ENCODE data around the gene CEP68. TPM values are rescaled to one million over a fixed set of nuclear protein-coding genes. Genes with fewer than 3 reads are reported as not detected.

Gene CEP68
- polyA plus RNA-seq, 1 donor from 2014 or later, result 12.1 TPM

DNA sequence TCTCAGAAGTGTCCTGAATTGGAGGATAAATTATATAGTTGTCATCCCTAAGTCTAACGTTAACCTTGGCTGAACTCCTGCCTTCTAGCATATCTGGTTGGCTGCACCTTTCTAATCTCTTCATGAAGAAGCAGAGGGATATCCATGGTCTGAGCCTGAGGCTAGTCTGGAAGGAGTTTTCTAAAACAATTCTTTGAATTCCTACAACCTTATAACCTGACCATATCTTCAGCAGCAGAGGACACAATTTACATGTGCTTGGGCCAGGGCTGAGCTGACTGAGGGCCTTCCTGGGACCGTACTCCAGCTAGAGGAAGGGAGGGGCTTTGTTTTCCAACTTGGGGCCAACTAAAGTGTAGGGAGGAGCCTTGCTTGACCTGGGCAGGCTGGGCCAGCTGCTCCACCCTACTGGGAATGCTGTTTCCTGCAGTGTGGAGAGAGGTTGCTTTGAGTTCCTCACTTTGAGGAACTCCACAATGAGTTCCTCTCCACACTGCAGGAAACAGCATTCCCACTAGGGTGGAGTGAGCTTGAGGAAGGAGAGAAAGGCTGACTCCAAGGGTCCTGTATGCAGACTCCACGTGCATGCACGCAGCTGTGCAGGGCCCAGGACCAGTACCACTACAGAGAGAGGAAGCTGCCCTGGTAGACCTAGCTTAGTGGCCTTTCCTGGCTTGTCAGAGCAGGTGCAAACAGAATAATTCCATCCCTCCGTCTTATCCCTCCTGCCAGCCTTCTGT is 19.6 kb downstream of the CEP68 start:
- Mint-ChIP-seq H3K4me3 (no peak overlapping the region), H3K4me1 (peaks cover 6 to 20% (median 14%) of the 10 kb centered on the region in 3 donors), H3K27me3 (no peaks in the 10 kb centered on the region), H3K9me3 (no peaks in the 10 kb centered on the region), H3K27ac (no peak overlapping the region), H3K36me3 (peaks cover 5% of the 10 kb centered on the region)

DNA sequence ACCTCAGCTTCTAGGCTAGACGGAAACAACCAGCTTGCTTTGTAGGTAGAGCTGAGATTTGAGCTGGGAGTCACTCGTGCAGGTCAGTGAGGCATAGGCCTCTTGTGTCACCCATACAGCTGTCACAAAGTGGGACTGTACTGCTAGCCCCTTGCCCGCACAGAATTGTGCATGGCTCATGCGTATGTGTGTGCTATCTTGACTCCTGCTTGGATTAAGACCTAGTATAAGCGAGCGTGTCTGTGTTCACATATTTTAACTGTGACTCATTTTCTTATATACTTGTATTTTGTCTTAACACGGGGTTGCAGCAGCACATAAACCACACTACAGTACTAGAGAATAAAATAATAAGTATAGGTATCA is 20.1 kb downstream of the CEP68 start:
- Mint-ChIP-seq H3K36me3 (peaks cover 5% of the 10 kb centered on the region), H3K27me3 (no peaks in the 10 kb centered on the region), H3K27ac (no peak overlapping the region), H3K9me3 (no peaks in the 10 kb centered on the region), H3K4me1 (peaks cover 6 to 19% (median 14%) of the 10 kb centered on the region in 3 donors), H3K4me3 (no peak overlapping the region)

DNA sequence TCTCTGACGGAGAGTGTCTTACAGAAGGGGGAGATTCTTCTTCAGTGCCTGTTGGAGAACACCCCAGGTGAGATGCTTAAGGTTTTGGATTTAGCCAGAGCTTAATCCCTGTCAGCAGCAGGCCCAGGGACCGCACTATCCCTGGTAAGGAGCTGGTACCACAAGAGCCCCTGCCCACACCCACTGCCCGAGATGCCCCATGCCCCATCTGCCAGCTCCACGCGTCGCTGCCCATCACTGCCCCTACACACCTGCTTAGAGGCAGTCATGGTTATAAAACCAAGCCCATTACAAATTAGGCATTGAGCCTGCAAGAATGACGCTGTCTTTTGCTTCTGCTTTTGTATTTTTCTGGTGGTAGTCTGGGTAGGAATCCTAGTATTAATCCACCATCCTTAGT is 21.7 kb downstream of the CEP68 start:
- Mint-ChIP-seq H3K27me3 (no peaks in the 10 kb centered on the region), H3K27ac (peak overlapping the region in 2 of 3 donors; percentile 62 to 72), H3K4me1 (peaks cover 0 to 7% (median 5%) of the 10 kb centered on the region in 3 donors), H3K9me3 (no peaks in the 10 kb centered on the region), H3K4me3 (no peak overlapping the region), H3K36me3 (peaks cover 5% of the 10 kb centered on the region)

DNA sequence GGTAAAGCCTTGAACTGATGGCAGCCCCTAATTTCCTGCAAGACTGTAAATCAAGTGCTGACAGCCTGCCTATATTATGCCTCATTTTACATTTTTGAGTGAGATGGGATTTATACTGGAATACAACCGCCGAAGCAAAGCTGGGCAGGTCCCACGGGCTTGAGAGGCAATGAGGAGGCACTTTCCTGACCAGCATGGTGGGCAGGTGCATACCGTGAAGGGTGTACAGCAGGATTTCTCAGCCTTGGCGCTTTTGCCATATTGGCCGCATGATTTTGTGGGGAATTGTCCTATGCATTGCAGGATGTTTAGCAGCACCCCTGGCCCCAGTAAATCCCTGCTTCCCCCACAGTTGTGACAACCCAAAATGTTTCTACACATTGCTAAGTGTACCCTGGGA is 22.8 kb downstream of the CEP68 start:
- H3K4me1 Mint-ChIP-seq, result peaks cover 0 to 4% (median 3%) of the 10 kb centered on the region in 3 donors
- H3K9me3 Mint-ChIP-seq, result no peaks in the 10 kb centered on the region
- H3K4me3 Mint-ChIP-seq, result no peak overlapping the region
- H3K27me3 Mint-ChIP-seq, result no peaks in the 10 kb centered on the region
- H3K27ac Mint-ChIP-seq, result peak overlapping the region in 1 of 3 donors; percentile 71
- peaks cover 5% of the 10 kb centered on the region for H3K36me3 Mint-ChIP-seq

DNA sequence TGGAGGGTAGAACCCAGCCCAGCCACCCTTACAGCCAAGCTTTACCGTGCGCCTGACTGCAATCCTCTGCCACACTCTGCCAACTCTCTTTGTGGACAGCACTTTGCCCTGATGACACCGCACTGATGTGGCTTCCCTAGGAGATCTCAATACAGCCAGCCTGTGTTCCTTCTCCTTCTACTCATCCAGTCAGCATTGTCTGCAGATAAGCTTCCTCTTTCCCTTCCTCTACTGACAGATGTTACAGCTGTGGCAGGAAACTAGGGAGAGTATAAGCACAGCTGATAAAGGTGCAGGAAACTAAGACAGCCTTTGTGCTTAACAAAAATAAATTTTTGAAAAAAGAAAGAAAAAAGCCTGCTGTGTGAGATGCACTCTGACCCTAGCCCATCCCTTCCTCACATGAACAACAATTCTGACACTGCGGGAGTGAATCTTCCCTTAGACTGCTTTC is 25.0 kb downstream of the CEP68 start:
- H3K36me3 Mint-ChIP-seq, result peaks cover 5% of the 10 kb centered on the region
- peak overlapping the region in 1 of 3 donors; percentile 63 for H3K27ac Mint-ChIP-seq
- no peak overlapping the region for H3K4me3 Mint-ChIP-seq
- H3K27me3 Mint-ChIP-seq, result no peaks in the 10 kb centered on the region
- peaks cover 0 to 4% (median 3%) of the 10 kb centered on the region in 3 donors for H3K4me1 Mint-ChIP-seq
- no peaks in the 10 kb centered on the region for H3K9me3 Mint-ChIP-seq

DNA sequence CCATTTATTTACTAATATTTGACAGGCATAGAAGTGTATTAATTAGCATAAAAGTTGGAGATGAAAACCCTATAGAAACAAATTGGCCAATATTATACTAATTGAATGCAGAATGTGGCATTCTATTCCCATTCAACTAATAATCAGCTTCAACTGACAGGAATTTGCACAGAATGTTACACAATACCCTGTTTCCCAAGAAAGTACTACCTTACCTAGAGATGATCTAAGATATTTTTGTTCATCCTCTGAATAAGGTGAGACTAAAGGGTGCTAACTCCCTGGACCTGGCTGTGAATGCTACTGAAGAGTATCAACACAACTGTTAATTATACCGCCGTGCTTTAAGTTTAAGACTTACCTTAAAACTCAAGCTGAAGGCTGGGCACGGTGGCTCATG is 28.9 kb downstream of the CEP68 start:
- Mint-ChIP-seq H3K4me3 (no peak overlapping the region), H3K27me3 (no peaks in the 10 kb centered on the region), H3K36me3 (peaks cover 7% of the 10 kb centered on the region), H3K9me3 (no peaks in the 10 kb centered on the region), H3K4me1 (no peaks in the 10 kb centered on the region), H3K27ac (no peak overlapping the region)

DNA sequence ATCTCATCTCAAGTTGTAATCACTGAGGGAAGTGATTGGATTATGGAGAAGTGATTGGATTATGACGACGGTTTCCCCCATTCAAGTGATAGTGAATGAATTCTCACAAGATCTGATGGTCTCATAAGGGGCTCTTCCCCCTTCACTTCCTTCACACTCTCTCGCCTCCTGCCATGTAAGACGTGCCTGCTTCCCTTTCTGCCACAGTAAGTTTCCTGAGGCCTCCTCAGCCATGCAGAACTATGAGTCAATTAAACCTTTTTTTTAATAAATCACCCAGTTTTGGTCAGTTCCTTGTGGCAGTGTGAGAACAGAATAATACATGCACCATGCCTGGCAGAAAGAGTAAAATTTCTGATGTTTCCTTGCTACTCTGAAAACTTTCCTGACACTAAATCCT is 36.6 kb downstream of the CEP68 start:
- peaks cover 22% of the 10 kb centered on the region for H3K36me3 Mint-ChIP-seq
- H3K27ac Mint-ChIP-seq, result peak overlapping the region in 1 of 3 donors; percentile 63
- peaks cover 2 to 7% (median 4%) of the 10 kb centered on the region in 3 donors for H3K9me3 Mint-ChIP-seq
- H3K4me1 Mint-ChIP-seq, result peaks cover 2 to 10% (median 4%) of the 10 kb centered on the region in 3 donors
- no peaks in the 10 kb centered on the region for H3K27me3 Mint-ChIP-seq
- H3K4me3 Mint-ChIP-seq, result no peak overlapping the region

DNA sequence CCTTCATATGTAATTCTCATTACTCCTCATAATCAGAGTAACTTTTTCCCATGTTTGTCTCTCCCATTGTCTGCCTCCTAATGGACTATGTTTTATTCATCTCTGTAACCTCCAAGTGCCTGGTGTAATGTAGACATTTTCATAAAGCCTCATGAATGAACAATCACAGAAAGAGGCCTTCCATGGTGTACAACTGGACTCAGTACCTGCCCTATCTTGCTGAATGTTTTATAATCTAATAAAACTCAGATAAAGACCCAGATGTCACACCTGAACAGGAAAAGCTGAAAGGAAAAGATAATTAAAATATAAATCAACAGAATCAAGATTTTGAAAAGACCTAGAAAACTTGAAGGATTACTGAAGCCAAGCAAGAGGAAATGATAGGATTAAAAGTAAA is 37.0 kb downstream of the CEP68 start:
- Mint-ChIP-seq H3K27ac (no peak overlapping the region), H3K4me1 (peaks cover 2 to 10% (median 5%) of the 10 kb centered on the region in 3 donors), H3K4me3 (no peak overlapping the region), H3K36me3 (peaks cover 21% of the 10 kb centered on the region), H3K27me3 (no peaks in the 10 kb centered on the region), H3K9me3 (peaks cover 2 to 7% (median 4%) of the 10 kb centered on the region in 3 donors)

DNA sequence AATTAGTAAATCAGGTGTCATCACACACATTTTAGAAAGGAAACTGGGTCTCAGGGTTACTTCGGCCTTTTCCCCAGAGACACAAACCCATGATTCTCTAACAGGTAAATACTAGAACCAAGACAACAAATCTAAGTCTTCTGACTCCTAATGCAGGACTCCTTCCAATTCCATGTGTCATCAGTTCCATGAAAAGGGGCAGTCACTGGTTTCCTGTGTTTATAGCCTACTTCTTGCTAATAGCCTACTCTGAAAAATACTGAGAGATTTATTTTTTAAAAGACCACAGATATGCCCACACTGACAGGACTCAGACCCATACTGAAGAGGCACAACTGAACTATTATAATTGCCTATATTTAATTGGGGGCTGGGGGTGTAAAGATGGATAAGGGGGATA is 40.7 kb downstream of the CEP68 start:
- no peak overlapping the region for H3K4me3 Mint-ChIP-seq
- no peaks in the 10 kb centered on the region for H3K27me3 Mint-ChIP-seq
- peak overlapping the region in 1 of 3 donors; percentile 64 for H3K27ac Mint-ChIP-seq
- H3K9me3 Mint-ChIP-seq, result peaks cover 2 to 7% (median 4%) of the 10 kb centered on the region in 3 donors
- peaks cover 17% of the 10 kb centered on the region for H3K36me3 Mint-ChIP-seq
- H3K4me1 Mint-ChIP-seq, result peaks cover 4 to 10% (median 8%) of the 10 kb centered on the region in 3 donors

DNA sequence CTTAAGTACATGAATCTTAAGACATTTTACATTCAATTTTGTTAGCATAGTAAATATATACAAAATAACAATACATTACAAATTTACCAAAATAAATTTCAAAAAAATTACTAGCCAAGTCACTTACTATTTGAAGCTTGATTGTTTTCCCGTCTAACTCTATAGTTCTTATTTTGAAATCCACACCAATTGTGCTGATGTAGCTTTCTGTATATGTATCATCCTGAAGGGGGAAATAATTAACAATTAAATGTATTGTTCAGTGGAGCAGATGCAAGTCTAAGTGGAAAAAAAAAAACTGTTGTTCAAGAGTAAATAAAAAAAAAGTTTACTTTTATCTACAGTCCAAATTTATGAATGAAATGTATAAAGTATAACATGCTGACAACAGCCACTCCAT is 41.6 kb downstream of the CEP68 start:
- H3K36me3 Mint-ChIP-seq, result peaks cover 11% of the 10 kb centered on the region
- peaks cover under 1 to 5% (median under 1%) of the 10 kb centered on the region in 3 donors for H3K9me3 Mint-ChIP-seq
- H3K4me3 Mint-ChIP-seq, result no peak overlapping the region
- peak overlapping the region in 1 of 3 donors; percentile 40 for H3K27ac Mint-ChIP-seq
- H3K4me1 Mint-ChIP-seq, result peaks cover 4 to 10% (median 8%) of the 10 kb centered on the region in 3 donors
- H3K27me3 Mint-ChIP-seq, result no peaks in the 10 kb centered on the region

DNA sequence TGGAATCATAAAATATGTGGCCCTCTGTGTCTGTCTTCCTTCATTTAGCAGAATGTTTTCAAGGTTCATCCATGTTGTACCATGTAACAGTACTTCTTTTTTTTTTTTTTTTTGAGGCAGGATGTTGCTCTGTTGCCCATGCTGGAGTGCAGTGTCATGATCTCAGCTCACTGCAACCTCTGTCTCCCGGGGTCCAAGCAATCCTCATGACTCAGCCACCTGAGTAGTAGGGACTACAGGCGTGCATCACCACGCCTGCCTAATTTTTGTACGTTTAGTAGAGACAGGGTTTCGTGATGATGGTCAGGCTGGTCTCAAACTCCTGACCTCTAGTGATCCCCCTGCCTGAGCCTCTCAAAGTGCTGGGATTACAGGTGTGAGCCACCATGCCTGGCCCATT is 42.5 kb downstream of the CEP68 start:
- Mint-ChIP-seq H3K36me3 (peaks cover 5% of the 10 kb centered on the region), H3K27me3 (no peaks in the 10 kb centered on the region), H3K27ac (no peak overlapping the region), H3K4me3 (no peak overlapping the region), H3K9me3 (no peaks in the 10 kb centered on the region), H3K4me1 (peaks cover 4 to 10% (median 5%) of the 10 kb centered on the region in 3 donors)

DNA sequence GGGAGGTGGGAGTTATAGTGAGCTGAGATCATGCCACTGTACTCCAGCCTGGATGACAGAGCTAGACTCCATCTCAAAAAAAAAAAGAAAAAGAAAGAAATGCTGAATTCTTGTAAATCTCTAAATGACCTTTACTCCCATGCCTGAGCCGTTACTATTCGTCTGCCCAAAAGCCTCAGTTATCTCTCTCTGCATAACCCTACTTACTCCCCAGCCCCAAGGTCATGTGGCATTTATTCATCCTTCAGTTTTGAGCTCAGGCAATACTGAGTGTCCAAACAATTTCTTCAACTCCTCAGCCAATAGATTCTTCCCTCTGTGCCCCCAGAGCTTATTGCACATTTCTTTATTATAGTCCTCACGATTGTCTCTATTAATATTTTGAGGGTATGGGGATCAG is 44.9 kb downstream of the CEP68 start:
- H3K36me3 Mint-ChIP-seq, result peaks cover 2% of the 10 kb centered on the region
- H3K27ac Mint-ChIP-seq, result no peak overlapping the region
- H3K4me1 Mint-ChIP-seq, result peaks cover 4 to 8% (median 7%) of the 10 kb centered on the region in 3 donors
- no peaks in the 10 kb centered on the region for H3K27me3 Mint-ChIP-seq
- no peaks in the 10 kb centered on the region for H3K9me3 Mint-ChIP-seq
- H3K4me3 Mint-ChIP-seq, result no peak overlapping the region

DNA sequence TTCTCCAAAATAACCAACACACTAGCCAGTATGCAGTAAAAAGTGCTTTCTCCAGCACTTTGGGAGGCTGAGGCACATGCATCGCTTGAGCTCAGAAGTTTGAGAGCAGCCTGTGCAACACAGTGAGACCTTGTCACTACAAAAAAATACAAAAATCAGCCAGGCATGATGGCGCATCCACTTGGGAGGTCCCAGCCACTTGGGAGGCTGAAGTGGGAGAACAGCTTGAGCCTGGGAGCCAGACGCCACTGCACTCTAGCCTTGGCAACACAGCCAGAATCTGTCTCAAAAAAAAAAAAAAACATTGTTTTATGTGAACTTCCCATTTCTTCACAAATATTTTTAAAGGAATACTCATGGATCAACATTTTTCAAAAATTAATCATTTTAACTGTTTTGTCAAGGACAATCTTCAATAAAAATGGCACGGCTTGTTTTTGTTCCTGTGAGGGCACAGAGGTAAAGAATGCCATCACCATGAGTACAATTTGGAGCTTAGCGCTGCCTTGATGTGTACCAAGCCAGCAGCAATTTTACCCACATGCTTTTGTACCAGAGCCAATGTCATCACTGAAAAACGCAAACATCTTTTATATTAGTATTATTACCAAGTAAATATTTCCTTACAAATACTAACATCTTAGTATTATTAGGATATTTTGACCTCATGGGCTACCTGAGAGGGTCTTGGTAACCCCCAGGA is 46.9 kb downstream of the CEP68 start:
- H3K27ac Mint-ChIP-seq, result no peak overlapping the region
- no peaks in the 10 kb centered on the region for H3K27me3 Mint-ChIP-seq
- H3K36me3 Mint-ChIP-seq, result peaks cover 2% of the 10 kb centered on the region
- no peak overlapping the region for H3K4me3 Mint-ChIP-seq
- peaks cover 4 to 7% (median 6%) of the 10 kb centered on the region in 3 donors for H3K4me1 Mint-ChIP-seq
- no peaks in the 10 kb centered on the region for H3K9me3 Mint-ChIP-seq

DNA sequence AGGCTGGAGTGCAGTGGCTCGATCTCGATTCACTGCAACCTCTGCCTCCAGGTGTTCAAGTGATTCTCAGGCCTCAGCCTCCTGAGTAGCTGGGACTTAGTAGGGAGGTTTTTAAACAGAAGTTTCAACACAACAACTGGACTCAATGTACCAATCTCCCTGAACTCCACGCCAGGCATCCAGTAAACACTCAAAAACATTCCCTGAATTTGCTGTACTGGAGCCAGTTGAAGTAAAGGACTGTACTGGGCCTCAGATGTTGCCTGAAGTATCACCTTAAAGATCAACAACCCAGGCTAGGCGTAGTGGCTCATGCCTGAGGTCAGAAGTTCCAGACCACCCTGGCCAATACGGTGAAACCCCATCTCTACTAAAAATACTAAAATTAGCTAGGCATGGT is 51.3 kb downstream of the CEP68 start:
- Mint-ChIP-seq H3K4me1 (peaks cover 12 to 22% (median 21%) of the 10 kb centered on the region in 3 donors), H3K9me3 (no peaks in the 10 kb centered on the region), H3K27ac (no peak overlapping the region), H3K27me3 (no peaks in the 10 kb centered on the region), H3K36me3 (peaks cover 4% of the 10 kb centered on the region), H3K4me3 (no peak overlapping the region)

DNA sequence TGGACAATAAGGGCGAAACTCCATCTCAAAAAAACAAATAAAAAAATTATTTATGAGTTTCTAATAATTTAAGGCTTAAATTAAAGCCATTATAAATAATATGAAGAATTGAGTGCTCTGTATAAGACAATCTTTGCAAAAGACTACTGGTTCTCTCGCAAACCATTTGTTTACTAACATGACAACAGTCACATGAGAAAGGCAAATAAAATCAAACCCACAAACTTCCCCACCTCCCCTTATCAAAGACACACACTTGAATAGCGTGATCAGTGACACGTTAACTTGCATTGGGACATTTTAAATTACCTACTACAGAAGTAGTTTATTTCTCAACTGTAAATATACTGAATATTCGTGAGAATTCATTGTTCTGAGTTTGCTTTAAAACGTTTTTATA is 52.6 kb downstream of the CEP68 start:
- H3K4me1 Mint-ChIP-seq, result peaks cover 15 to 29% (median 26%) of the 10 kb centered on the region in 3 donors
- no peaks in the 10 kb centered on the region for H3K9me3 Mint-ChIP-seq
- no peak overlapping the region for H3K27ac Mint-ChIP-seq
- peaks cover 4% of the 10 kb centered on the region for H3K36me3 Mint-ChIP-seq
- H3K4me3 Mint-ChIP-seq, result no peak overlapping the region
- H3K27me3 Mint-ChIP-seq, result no peaks in the 10 kb centered on the region

Measured in IgD-negative memory B cell (primary cell).